Fibroblast of lung (primary cell): ENCODE results near the gene SLC12A9.

Source experiments
- CTCF ChIP-seq, 2 donors: IDR thresholded peaks in 1 of 2; conservative IDR thresholded peaks in 1 of 2; 1 replicate in 1 of 2; 2 replicates in 1 of 2; pipeline ENCODE4 v1.5.1; 2011 to 2012; ENCODE audit warnings: low read length in 2 of 2, control low read depth in 1 of 2, inconsistent platforms in 1 of 2, low read depth in 1 of 2, mild to moderate bottlenecking in 1 of 2
- EZH2 ChIP-seq: IDR thresholded peaks from 2 replicates; pipeline ENCODE4 v1.5.1; 2012; ENCODE audit warnings: low read length, control low read depth, mild to moderate bottlenecking; ENCODE audit errors: missing control alignments

- TF ChIP-seq CTCF (conservative IDR thresholded peaks at IDR 0.05 in 1 of 2, IDR thresholded peaks at IDR 0.05 in 1 of 2; ENCODE audit: low read depth in 1 of 2, low read length in 2 of 2) = no peak
- no peak for TF ChIP-seq EZH2
These were observed 34.1 kb upstream of the SLC12A9 start for GRCh38 chr7:100818366-100818765.
